ENCODE data around the gene LPA.
A peak's percentile ranks its signal among the peaks of the same experiment; 100 is the strongest.
"Not testable (repeated sequence)": the region's sequence is repeated elsewhere in the genome, so short reads cannot be mapped to it uniquely, and the experiment has no call there.

The LPA gene

GRCh38 chr6:160685762-160686450 lies 21.8 kb upstream of the LPA start:
- no peaks in the 10 kb centered on the region for H3K36me3 ChIP-seq (ENCODE audit: control insufficient read depth, insufficient read depth, low read length)
- 90 to 96% methylated on average over 3 of the region's 5 CpGs for WGBS, 2 experiments (ENCODE audit: insufficient coverage in 2 of 2)
- H3K4me3 ChIP-seq (ENCODE audit: extremely low read depth, insufficient read depth, low read length, poor library complexity, severe bottlenecking), result no peak overlapping the region
- no peaks in the 10 kb centered on the region for H3K4me1 ChIP-seq (ENCODE audit: control insufficient read depth, insufficient read depth, low read length, poor library complexity, severe bottlenecking)
- no peaks in the 10 kb centered on the region for H3K9me3 ChIP-seq (ENCODE audit: control insufficient read depth, low read length)
- no peak overlapping the region for H3K27ac ChIP-seq (ENCODE audit: low read depth, low read length, severe bottlenecking)

- WGBS, 2 experiments (ENCODE audit: insufficient coverage in 2 of 2), result 92 to 100% methylated on average over 6 to 25 of the region's 32 CpGs
- not testable (repeated sequence) for H3K4me1 ChIP-seq (ENCODE audit: control insufficient read depth, insufficient read depth, low read length, poor library complexity, severe bottlenecking); H3K36me3 ChIP-seq (ENCODE audit: control insufficient read depth, insufficient read depth, low read length); H3K9me3 ChIP-seq (ENCODE audit: control insufficient read depth, low read length); H3K4me3 ChIP-seq (ENCODE audit: extremely low read depth, insufficient read depth, low read length, poor library complexity, severe bottlenecking); H3K27ac ChIP-seq (ENCODE audit: low read depth, low read length, severe bottlenecking)
Measured at GRCh38 chr6:160685101-160685761, 21.2 kb upstream of the LPA start.

- H3K4me3 ChIP-seq (ENCODE audit: extremely low read depth, insufficient read depth, low read length, poor library complexity, severe bottlenecking), result peak overlapping the region; percentile 25
- H3K4me1 ChIP-seq (ENCODE audit: control insufficient read depth, insufficient read depth, low read length, poor library complexity, severe bottlenecking), result no peaks in the 10 kb centered on the region
- no peaks in the 10 kb centered on the region for H3K36me3 ChIP-seq (ENCODE audit: control insufficient read depth, insufficient read depth, low read length)
- 69% methylated on average over 8 to 10 of the region's 14 CpGs for WGBS, 2 experiments (ENCODE audit: insufficient coverage in 2 of 2)
- H3K9me3 ChIP-seq (ENCODE audit: control insufficient read depth, low read length), result no peaks in the 10 kb centered on the region
- H3K27ac ChIP-seq (ENCODE audit: low read depth, low read length, severe bottlenecking), result no peak overlapping the region
Measured at GRCh38 chr6:160679402-160679769, 15.3 kb upstream of the LPA start.

- H3K27ac ChIP-seq (ENCODE audit: low read depth, low read length, severe bottlenecking), result no peak overlapping the region
- H3K9me3 ChIP-seq (ENCODE audit: control insufficient read depth, low read length), result no peaks in the 10 kb centered on the region
- peak overlapping the region; percentile 25 for H3K4me3 ChIP-seq (ENCODE audit: extremely low read depth, insufficient read depth, low read length, poor library complexity, severe bottlenecking)
- no peaks in the 10 kb centered on the region for H3K4me1 ChIP-seq (ENCODE audit: control insufficient read depth, insufficient read depth, low read length, poor library complexity, severe bottlenecking)
- H3K36me3 ChIP-seq (ENCODE audit: control insufficient read depth, insufficient read depth, low read length), result no peaks in the 10 kb centered on the region
- WGBS, 2 experiments (ENCODE audit: insufficient coverage in 2 of 2), result 53 to 66% methylated on average over 34 to 38 of the region's 42 CpGs
Measured at GRCh38 chr6:160678744-160679401, 14.8 kb upstream of the LPA start.

- no peak overlapping the region for H3K27ac ChIP-seq (ENCODE audit: low read depth, low read length, severe bottlenecking)
- WGBS, 2 experiments (ENCODE audit: insufficient coverage in 2 of 2), result 88 to 92% methylated on average over 2 of the region's 4 CpGs
- no peaks in the 10 kb centered on the region for H3K9me3 ChIP-seq (ENCODE audit: control insufficient read depth, low read length)
- no peaks in the 10 kb centered on the region for H3K4me1 ChIP-seq (ENCODE audit: control insufficient read depth, insufficient read depth, low read length, poor library complexity, severe bottlenecking)
- H3K4me3 ChIP-seq (ENCODE audit: extremely low read depth, insufficient read depth, low read length, poor library complexity, severe bottlenecking), result no peak overlapping the region
- no peaks in the 10 kb centered on the region for H3K36me3 ChIP-seq (ENCODE audit: control insufficient read depth, insufficient read depth, low read length)
Measured at GRCh38 chr6:160678230-160678629, 14.2 kb upstream of the LPA start.

- not testable (repeated sequence) for H3K36me3 ChIP-seq (ENCODE audit: control insufficient read depth, insufficient read depth, low read length); H3K4me1 ChIP-seq (ENCODE audit: control insufficient read depth, insufficient read depth, low read length, poor library complexity, severe bottlenecking); H3K9me3 ChIP-seq (ENCODE audit: control insufficient read depth, low read length); H3K4me3 ChIP-seq (ENCODE audit: extremely low read depth, insufficient read depth, low read length, poor library complexity, severe bottlenecking); H3K27ac ChIP-seq (ENCODE audit: low read depth, low read length, severe bottlenecking)
- 89 to 93% methylated on average over 4 to 5 of the region's 5 CpGs for WGBS, 2 experiments (ENCODE audit: insufficient coverage in 2 of 2)
Measured at GRCh38 chr6:160676418-160676817, 12.3 kb upstream of the LPA start.

- H3K4me3 ChIP-seq (ENCODE audit: extremely low read depth, insufficient read depth, low read length, poor library complexity, severe bottlenecking), result no peak overlapping the region
- no peak overlapping the region for H3K27ac ChIP-seq (ENCODE audit: low read depth, low read length, severe bottlenecking)
- no peaks in the 10 kb centered on the region for H3K9me3 ChIP-seq (ENCODE audit: control insufficient read depth, low read length)
- no peaks in the 10 kb centered on the region for H3K4me1 ChIP-seq (ENCODE audit: control insufficient read depth, insufficient read depth, low read length, poor library complexity, severe bottlenecking)
- no peaks in the 10 kb centered on the region for H3K36me3 ChIP-seq (ENCODE audit: control insufficient read depth, insufficient read depth, low read length)
- WGBS, 2 experiments (ENCODE audit: insufficient coverage in 2 of 2), result 67 to 68% methylated on average over 2 of the region's 2 CpGs
Measured at GRCh38 chr6:160668589-160668988, 4.5 kb upstream of the LPA start.

GRCh38 chr6:160667639-160668481 lies 3.8 kb upstream of the LPA start:
- Histone ChIP-seq H3K36me3 (ENCODE audit: control insufficient read depth, insufficient read depth, low read length) (no peaks in the 10 kb centered on the region), H3K27ac (ENCODE audit: low read depth, low read length, severe bottlenecking) (no peak overlapping the region), H3K9me3 (ENCODE audit: control insufficient read depth, low read length) (no peaks in the 10 kb centered on the region), H3K4me3 (ENCODE audit: extremely low read depth, insufficient read depth, low read length, poor library complexity, severe bottlenecking) (no peak overlapping the region), H3K4me1 (ENCODE audit: control insufficient read depth, insufficient read depth, low read length, poor library complexity, severe bottlenecking) (no peaks in the 10 kb centered on the region)
- 33 to 35% methylated on average over 6 to 9 of the region's 9 CpGs for WGBS, 2 experiments (ENCODE audit: insufficient coverage in 2 of 2)

- H3K4me1 ChIP-seq (ENCODE audit: control insufficient read depth, insufficient read depth, low read length, poor library complexity, severe bottlenecking), result no peaks in the 10 kb centered on the region
- no peak overlapping the region for H3K4me3 ChIP-seq (ENCODE audit: extremely low read depth, insufficient read depth, low read length, poor library complexity, severe bottlenecking)
- no peaks in the 10 kb centered on the region for H3K9me3 ChIP-seq (ENCODE audit: control insufficient read depth, low read length)
- WGBS, 2 experiments (ENCODE audit: insufficient coverage in 2 of 2), result 65 to 68% methylated on average over 2 of the region's 2 CpGs
- no peak overlapping the region for H3K27ac ChIP-seq (ENCODE audit: low read depth, low read length, severe bottlenecking)
- no peaks in the 10 kb centered on the region for H3K36me3 ChIP-seq (ENCODE audit: control insufficient read depth, insufficient read depth, low read length)
Measured at GRCh38 chr6:160662842-160663241, 1.2 kb downstream of the LPA start.

- Histone ChIP-seq H3K36me3 (ENCODE audit: control insufficient read depth, insufficient read depth, low read length) (no peaks in the 10 kb centered on the region), H3K9me3 (ENCODE audit: control insufficient read depth, low read length) (no peaks in the 10 kb centered on the region), H3K4me3 (ENCODE audit: extremely low read depth, insufficient read depth, low read length, poor library complexity, severe bottlenecking) (no peak overlapping the region), H3K4me1 (ENCODE audit: control insufficient read depth, insufficient read depth, low read length, poor library complexity, severe bottlenecking) (no peaks in the 10 kb centered on the region), H3K27ac (ENCODE audit: low read depth, low read length, severe bottlenecking) (no peak overlapping the region)
- WGBS, 2 experiments (ENCODE audit: insufficient coverage in 2 of 2), result 29 to 31% methylated on average over 1 to 2 of the region's 3 CpGs
Measured at GRCh38 chr6:160662429-160662828, 1.6 kb downstream of the LPA start.
